ENCODE results near the gene PIAS4.
A peak's percentile ranks its signal among the peaks of the same experiment; 100 is the strongest.

Gene PIAS4

DNA sequence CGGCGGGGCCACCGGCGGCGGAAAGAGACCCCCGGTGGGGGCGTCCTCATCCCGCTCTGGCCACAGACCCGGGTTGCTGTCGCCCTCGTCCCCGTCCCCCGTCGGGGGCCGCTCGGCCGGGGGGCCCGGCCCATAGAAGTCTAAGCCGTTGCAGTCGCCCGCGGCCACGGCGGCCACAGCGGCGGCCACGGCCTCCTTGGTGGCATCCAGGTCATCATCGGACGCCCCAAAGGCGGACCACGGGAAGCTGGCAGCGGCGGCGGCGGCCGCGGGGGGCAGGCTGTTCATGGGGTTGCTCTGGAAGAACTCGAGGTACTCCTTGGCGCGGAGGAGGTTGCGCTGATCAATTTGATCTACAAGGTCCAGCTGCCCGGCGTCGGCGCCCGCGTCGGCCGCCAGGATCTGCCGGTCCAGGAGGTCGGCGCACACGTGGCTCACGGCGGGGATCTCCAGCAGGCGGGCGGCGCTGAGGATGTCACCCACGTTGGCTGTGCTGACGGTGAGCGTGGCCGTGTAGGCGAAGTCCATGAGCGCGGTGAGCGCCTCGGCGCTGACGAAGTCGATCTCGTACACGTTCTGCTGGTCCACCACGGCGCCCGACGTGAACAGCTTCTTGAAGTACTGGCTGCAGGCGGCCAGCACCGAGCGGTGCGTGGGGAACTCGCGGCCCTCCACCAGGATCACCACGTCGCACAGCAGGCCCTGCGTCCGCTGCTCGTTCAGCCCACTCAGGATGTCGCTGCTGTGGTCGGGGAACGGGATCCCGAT, 47.1 kb downstream of the PIAS4 start:
- TF ChIP-seq, protein P1, sequence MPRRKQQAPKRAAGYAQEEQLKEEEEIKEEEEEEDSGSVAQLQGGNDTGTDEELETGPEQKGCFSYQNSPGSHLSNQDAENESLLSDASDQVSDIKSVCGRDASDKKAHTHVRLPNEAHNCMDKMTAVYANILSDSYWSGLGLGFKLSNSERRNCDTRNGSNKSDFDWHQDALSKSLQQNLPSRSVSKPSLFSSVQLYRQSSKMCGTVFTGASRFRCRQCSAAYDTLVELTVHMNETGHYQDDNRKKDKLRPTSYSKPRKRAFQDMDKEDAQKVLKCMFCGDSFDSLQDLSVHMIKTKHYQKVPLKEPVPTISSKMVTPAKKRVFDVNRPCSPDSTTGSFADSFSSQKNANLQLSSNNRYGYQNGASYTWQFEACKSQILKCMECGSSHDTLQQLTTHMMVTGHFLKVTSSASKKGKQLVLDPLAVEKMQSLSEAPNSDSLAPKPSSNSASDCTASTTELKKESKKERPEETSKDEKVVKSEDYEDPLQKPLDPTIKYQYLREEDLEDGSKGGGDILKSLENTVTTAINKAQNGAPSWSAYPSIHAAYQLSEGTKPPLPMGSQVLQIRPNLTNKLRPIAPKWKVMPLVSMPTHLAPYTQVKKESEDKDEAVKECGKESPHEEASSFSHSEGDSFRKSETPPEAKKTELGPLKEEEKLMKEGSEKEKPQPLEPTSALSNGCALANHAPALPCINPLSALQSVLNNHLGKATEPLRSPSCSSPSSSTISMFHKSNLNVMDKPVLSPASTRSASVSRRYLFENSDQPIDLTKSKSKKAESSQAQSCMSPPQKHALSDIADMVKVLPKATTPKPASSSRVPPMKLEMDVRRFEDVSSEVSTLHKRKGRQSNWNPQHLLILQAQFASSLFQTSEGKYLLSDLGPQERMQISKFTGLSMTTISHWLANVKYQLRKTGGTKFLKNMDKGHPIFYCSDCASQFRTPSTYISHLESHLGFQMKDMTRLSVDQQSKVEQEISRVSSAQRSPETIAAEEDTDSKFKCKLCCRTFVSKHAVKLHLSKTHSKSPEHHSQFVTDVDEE (CRISPR knock-in tag; IDR thresholded peaks at IDR 0.05) = no peak
- TF ChIP-seq, protein P2, sequence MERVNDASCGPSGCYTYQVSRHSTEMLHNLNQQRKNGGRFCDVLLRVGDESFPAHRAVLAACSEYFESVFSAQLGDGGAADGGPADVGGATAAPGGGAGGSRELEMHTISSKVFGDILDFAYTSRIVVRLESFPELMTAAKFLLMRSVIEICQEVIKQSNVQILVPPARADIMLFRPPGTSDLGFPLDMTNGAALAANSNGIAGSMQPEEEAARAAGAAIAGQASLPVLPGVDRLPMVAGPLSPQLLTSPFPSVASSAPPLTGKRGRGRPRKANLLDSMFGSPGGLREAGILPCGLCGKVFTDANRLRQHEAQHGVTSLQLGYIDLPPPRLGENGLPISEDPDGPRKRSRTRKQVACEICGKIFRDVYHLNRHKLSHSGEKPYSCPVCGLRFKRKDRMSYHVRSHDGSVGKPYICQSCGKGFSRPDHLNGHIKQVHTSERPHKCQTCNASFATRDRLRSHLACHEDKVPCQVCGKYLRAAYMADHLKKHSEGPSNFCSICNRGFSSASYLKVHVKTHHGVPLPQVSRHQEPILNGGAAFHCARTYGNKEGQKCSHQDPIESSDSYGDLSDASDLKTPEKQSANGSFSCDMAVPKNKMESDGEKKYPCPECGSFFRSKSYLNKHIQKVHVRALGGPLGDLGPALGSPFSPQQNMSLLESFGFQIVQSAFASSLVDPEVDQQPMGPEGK (CRISPR knock-in tag; IDR thresholded peaks at IDR 0.05; ENCODE audit: borderline replicate concordance) = no peak
- TF ChIP-seq ZNF70 (CRISPR knock-in tag; IDR thresholded peaks at IDR 0.05) (no peak), ZNF565 (CRISPR knock-in tag; conservative IDR thresholded peaks at IDR 0.05; ENCODE audit: low read depth) (no peak), ZNF8 (CRISPR knock-in tag; IDR thresholded peaks at IDR 0.05) (no peak), BACH2 (CRISPR knock-in tag; IDR thresholded peaks at IDR 0.05; ENCODE audit: borderline replicate concordance) (no peak), ARNTL (CRISPR knock-in tag; IDR thresholded peaks at IDR 0.05; ENCODE audit: borderline replicate concordance, low read depth) (no peak), PPARA (CRISPR knock-in tag; IDR thresholded peaks at IDR 0.05; ENCODE audit: borderline replicate concordance) (no peak), ZFP30 (CRISPR knock-in tag; IDR thresholded peaks at IDR 0.05) (no peak), TCF4 (CRISPR knock-in tag; IDR thresholded peaks at IDR 0.05; ENCODE audit: borderline replicate concordance) (no peak), SNAI2 (CRISPR knock-in tag; IDR thresholded peaks at IDR 0.05) (no peak), CSDC2 (CRISPR knock-in tag; IDR thresholded peaks at IDR 0.05) (no peak), ZC3H10 (CRISPR knock-in tag; IDR thresholded peaks at IDR 0.05) (no peak)
- TF ChIP-seq, protein P3, sequence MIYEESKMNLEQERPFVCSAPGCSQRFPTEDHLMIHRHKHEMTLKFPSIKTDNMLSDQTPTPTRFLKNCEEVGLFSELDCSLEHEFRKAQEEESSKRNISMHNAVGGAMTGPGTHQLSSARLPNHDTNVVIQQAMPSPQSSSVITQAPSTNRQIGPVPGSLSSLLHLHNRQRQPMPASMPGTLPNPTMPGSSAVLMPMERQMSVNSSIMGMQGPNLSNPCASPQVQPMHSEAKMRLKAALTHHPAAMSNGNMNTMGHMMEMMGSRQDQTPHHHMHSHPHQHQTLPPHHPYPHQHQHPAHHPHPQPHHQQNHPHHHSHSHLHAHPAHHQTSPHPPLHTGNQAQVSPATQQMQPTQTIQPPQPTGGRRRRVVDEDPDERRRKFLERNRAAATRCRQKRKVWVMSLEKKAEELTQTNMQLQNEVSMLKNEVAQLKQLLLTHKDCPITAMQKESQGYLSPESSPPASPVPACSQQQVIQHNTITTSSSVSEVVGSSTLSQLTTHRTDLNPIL (CRISPR knock-in tag; IDR thresholded peaks at IDR 0.05; ENCODE audit: low read depth) = no peak
- TF ChIP-seq, protein P4, sequence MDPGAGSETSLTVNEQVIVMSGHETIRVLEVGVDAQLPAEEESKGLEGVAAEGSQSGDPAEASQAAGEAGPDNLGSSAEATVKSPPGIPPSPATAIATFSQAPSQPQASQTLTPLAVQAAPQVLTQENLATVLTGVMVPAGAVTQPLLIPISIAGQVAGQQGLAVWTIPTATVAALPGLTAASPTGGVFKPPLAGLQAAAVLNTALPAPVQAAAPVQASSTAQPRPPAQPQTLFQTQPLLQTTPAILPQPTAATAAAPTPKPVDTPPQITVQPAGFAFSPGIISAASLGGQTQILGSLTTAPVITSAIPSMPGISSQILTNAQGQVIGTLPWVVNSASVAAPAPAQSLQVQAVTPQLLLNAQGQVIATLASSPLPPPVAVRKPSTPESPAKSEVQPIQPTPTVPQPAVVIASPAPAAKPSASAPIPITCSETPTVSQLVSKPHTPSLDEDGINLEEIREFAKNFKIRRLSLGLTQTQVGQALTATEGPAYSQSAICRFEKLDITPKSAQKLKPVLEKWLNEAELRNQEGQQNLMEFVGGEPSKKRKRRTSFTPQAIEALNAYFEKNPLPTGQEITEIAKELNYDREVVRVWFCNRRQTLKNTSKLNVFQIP (CRISPR knock-in tag; IDR thresholded peaks at IDR 0.05; ENCODE audit: borderline replicate concordance, low read depth) = no peak
- ATAC-seq = no peak

DNA sequence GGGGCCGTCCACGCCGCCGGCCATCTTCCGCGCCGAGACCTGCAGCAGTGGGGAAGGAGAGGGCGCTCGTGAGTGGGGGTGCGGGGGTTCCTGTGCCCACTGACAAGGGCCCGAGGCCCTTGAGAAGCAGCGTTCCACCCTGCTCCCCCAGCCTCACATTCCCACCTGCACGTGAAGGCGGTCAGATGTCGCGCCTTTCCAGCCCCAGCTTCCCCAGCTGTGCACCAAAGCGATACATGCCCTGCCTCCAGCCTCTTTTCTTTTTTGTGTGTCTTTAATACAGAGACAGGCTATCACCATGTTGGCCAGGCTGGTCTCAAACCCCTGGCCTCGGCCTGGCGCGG, 47.6 kb downstream of the PIAS4 start:
- TF ChIP-seq ARNTL (CRISPR knock-in tag; IDR thresholded peaks at IDR 0.05; ENCODE audit: borderline replicate concordance, low read depth) (no peak), ZNF8 (CRISPR knock-in tag; IDR thresholded peaks at IDR 0.05) (no peak), ZFP30 (CRISPR knock-in tag; IDR thresholded peaks at IDR 0.05) (no peak), ZNF70 (CRISPR knock-in tag; IDR thresholded peaks at IDR 0.05) (no peak)
- no peak for ATAC-seq

DNA sequence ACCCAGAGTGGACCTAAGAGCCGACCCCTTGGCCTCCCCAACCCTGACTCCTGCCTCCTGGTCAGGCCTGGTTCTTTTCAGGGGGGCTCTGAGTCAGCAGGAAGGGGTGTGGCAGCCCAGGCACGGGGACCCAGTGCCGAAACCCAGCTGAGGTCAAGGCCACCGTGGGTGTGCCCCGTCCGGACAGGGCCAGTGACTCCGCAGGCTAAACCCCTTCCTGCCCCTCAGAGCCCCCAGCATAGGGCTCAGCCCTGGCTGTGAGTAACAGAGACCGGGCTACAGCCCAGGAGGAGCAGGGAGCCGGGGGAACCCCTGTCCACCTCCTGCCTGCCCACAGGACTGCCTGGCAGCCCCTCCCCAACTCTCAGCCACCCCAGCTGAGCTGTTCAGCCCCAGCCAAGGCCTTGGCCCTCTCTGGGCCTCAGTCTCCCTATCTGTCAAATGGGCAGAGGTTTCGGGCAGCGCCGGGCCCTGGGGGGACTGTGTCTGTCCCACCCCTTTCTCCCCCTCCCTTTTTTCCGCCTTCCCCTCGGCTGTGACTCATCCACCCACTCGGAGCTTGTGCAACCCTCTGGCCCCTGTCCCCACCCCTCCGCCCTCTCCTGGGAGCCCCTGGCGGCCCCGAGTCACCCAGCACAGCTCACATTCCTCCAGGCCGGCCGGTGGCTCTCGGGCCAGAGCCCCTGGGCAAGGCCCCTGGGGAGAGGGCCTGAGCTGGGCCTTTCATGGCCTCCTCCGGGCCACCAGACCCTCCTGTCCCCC, 50.6 kb downstream of the PIAS4 start:
- peak; percentile 77 for ATAC-seq
- TF ChIP-seq ZNF70 (CRISPR knock-in tag; IDR thresholded peaks at IDR 0.05) = no peak
- TF ChIP-seq, protein P1 (CRISPR knock-in tag; IDR thresholded peaks at IDR 0.05) = no peak
- no peak for TF ChIP-seq ESRRG (CRISPR knock-in tag; IDR thresholded peaks at IDR 0.05)
- TF ChIP-seq BACH2 (CRISPR knock-in tag; IDR thresholded peaks at IDR 0.05; ENCODE audit: borderline replicate concordance) = no peak
- no peak for TF ChIP-seq OSR1 (CRISPR knock-in tag; IDR thresholded peaks at IDR 0.05)
- TF ChIP-seq, protein P5, sequence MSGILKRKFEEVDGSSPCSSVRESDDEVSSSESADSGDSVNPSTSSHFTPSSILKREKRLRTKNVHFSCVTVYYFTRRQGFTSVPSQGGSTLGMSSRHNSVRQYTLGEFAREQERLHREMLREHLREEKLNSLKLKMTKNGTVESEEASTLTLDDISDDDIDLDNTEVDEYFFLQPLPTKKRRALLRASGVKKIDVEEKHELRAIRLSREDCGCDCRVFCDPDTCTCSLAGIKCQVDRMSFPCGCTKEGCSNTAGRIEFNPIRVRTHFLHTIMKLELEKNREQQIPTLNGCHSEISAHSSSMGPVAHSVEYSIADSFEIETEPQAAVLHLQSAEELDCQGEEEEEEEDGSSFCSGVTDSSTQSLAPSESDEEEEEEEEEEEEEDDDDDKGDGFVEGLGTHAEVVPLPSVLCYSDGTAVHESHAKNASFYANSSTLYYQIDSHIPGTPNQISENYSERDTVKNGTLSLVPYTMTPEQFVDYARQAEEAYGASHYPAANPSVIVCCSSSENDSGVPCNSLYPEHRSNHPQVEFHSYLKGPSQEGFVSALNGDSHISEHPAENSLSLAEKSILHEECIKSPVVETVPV (CRISPR knock-in tag; IDR thresholded peaks at IDR 0.05) = no peak
- no peak for TF ChIP-seq ARNTL (CRISPR knock-in tag; IDR thresholded peaks at IDR 0.05; ENCODE audit: borderline replicate concordance, low read depth)
- no peak for TF ChIP-seq CSDC2 (CRISPR knock-in tag; IDR thresholded peaks at IDR 0.05)
- no peak for TF ChIP-seq ZNF8 (CRISPR knock-in tag; IDR thresholded peaks at IDR 0.05)
- no peak for TF ChIP-seq PPARA (CRISPR knock-in tag; IDR thresholded peaks at IDR 0.05; ENCODE audit: borderline replicate concordance)
- TF ChIP-seq, protein P2 (CRISPR knock-in tag; IDR thresholded peaks at IDR 0.05; ENCODE audit: borderline replicate concordance) = no peak
- no peak for TF ChIP-seq SNAI2 (CRISPR knock-in tag; IDR thresholded peaks at IDR 0.05)
- no peak for TF ChIP-seq ZFP30 (CRISPR knock-in tag; IDR thresholded peaks at IDR 0.05)
